Fibroblast of pulmonary artery (primary cell): ENCODE data around the gene C17orf107.

Experiments used
- DNase-seq: peaks from one replicate; pipeline ENCODE4 v3.0.0-alpha.2; 2010; ENCODE audit warnings: low read depth
- H3K4me3 ChIP-seq: replicated peaks from 2 replicates; pipeline ENCODE4 v1.5.1; 2011; ENCODE audit warnings: low read depth, mild to moderate bottlenecking, control low read depth, low read length, moderate library complexity
- TF ChIP-seq, protein P1 (sequence below): IDR thresholded peaks from 2 replicates; pipeline ENCODE4 v1.5.1; 2011; ENCODE audit warnings: mild to moderate bottlenecking, control low read depth, low read length, inconsistent platforms; ENCODE audit errors: missing control alignments

Gene C17orf107

GRCh38 chr17:4896332-4897197, 2.8 kb upstream of the C17orf107 start:
- TF ChIP-seq, protein P1, sequence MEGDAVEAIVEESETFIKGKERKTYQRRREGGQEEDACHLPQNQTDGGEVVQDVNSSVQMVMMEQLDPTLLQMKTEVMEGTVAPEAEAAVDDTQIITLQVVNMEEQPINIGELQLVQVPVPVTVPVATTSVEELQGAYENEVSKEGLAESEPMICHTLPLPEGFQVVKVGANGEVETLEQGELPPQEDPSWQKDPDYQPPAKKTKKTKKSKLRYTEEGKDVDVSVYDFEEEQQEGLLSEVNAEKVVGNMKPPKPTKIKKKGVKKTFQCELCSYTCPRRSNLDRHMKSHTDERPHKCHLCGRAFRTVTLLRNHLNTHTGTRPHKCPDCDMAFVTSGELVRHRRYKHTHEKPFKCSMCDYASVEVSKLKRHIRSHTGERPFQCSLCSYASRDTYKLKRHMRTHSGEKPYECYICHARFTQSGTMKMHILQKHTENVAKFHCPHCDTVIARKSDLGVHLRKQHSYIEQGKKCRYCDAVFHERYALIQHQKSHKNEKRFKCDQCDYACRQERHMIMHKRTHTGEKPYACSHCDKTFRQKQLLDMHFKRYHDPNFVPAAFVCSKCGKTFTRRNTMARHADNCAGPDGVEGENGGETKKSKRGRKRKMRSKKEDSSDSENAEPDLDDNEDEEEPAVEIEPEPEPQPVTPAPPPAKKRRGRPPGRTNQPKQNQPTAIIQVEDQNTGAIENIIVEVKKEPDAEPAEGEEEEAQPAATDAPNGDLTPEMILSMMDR: no peak
- no peak for DNase-seq
- H3K4me3 ChIP-seq: no peak overlapping the region

- no peak for DNase-seq
- no peak overlapping the region for H3K4me3 ChIP-seq
- TF ChIP-seq, protein P1: no peak
Observed at GRCh38 chr17:4897198-4897687, 2.1 kb upstream of the C17orf107 start.

DNA sequence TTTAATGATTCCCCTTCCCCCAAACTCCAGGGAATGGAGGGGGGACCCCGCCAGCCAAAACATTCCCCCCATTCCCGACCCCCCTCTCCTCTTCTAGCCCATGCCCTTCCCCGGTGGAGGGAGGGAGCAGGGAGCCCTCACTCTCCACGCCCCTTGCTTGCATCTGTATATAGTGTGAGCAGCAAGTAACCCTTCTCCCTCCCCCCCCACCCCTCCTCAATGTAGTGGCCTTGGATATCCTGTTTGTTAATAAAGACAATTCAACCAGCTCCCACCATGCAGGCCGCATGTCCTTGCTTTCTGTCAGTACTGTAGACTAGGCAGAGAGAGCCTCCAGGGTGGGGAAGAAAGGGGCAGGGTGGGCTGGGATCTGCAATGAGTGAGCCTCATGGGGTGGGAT, 1.6 kb upstream of the C17orf107 start:
- no peak overlapping the region for H3K4me3 ChIP-seq
- TF ChIP-seq, protein P1: no peak
- DNase-seq: no peak

GRCh38 chr17:4898351-4898750, 985 bp upstream of the C17orf107 start:
- no peak for DNase-seq
- TF ChIP-seq, protein P1: no peak
- H3K4me3 ChIP-seq: no peak overlapping the region

DNA sequence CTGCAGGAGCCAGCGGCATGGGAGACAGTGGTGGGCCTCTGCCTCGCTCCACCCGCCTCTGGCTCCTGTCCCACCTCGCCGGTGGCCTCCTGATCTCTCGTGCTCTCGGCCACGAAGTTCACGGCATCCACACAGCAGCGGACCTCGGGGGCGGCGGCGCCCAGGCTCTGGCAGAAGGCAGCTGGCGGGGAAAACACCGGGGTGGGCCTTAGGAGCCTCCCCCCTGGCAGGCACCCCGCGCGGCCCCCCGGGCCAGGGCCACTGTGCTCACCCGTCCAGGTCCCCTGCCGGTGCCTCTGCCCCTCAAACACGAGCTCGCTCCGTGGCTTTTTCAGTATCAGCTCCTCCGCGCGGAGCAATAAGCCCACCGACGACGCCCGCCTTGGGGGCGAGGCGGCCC, 409 bp upstream of the C17orf107 start:
- peak overlapping the region; percentile 59 for H3K4me3 ChIP-seq
- DNase-seq: no peak
- TF ChIP-seq, protein P1: no peak

DNA sequence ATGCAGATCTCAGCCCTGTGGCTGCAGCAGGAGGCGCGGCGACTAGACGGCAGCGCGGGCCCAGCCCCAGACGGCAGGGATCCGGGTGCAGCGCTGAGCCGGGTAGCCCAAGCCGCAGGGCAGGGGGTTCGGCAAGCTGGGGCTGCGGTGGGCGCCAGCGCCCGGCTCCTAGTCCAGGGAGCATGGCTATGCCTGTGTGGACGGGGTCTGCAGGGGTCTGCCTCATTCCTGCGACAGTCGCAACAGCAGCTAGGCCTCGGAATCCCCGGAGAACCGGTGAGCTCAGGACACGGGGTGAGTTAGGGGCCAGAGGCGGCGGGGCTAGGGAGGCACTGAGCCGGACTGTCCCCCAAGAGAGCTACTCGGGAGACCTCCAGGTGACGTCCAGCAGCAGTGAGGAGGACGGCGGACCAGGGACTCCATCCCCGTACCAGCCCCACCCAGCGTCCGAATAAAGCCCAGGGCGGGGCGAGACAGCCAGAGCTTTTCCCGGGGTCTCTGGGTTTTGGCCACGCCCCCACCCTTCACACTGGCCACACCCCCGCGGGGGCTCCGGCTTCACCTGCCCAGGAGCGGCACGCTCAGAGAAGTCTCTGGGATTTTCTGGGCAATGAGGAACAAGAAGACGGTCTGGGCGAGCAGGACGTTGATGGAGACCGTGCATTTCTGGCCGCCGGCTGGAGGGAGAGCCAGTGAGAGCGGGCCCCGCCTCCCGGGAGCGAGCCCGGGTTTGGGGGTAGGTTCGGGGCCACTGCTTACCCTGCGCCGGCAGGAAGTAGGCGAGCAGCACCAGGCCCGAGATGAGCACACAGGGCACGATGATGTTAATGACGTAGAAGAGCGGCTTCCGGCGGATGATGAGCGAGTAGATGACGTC, 1.1 kb downstream of the C17orf107 start:
- DNase-seq: no peak
- TF ChIP-seq, protein P1: no peak
- no peak overlapping the region for H3K4me3 ChIP-seq
